Hindlimb muscle (tissue), 1 donor: ENCODE data around the gene ANXA7. TPM values are rescaled to one million over a fixed set of nuclear protein-coding genes. Genes with fewer than 3 reads are reported as not detected.
A peak's percentile ranks its signal among the peaks of the same experiment; 100 is the strongest.

ENCODE experiments used
- DNase-seq: peaks from one replicate; pipeline ENCODE4 v3.0.0-alpha.2; 2013
- polyA plus RNA-seq: library from polyadenylated mRNA; unstranded; fragments of 120-200 nt; gene quantifications from one replicate; pipeline ENCODE4 v1.2.1, GENCODE V29; 2013; ENCODE audit not compliant: insufficient read length

The ANXA7 gene
- 59.1 TPM for polyA plus RNA-seq

DNA sequence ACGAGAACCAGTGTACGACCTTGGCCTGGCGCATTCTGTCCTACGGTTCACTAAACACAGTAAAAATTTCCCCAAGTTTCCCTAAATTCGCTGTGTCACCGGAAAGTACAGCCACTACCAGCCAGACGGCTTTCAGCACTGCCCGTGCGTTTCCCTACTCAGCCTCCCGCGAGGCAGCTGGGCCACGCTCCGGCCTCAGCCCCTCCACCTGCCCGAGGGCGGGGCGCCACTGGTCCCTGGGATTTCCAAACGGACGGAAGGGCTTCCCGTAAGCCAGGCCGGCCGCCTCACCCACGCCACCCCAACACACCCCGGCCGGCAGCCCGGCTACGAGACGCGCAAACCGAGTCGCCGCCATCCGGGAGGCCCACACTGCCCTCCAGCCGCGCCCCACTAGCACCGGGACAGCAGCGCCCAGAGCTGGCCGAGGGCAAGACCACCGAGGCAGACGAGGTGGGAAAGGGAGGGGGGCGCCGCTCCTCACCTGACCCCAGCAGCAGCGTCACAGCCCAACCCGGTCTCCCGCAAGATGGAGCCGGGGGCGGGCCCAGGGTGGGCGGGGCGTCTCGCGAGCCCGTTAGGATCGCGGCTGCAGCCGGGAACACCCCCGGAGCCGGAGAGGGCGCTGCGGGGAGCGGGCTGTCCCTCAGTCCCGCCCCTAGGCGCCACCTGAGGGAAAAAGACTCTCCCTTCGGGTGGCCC is at the start of gene ANXA7:
ANXA7 (minus strand) TSS at position 531 of the 702 bp plus-strand sequence. CDS start 13,202 bp downstream, outside the sequence.
- DNase-seq = peak; percentile 92

DNA sequence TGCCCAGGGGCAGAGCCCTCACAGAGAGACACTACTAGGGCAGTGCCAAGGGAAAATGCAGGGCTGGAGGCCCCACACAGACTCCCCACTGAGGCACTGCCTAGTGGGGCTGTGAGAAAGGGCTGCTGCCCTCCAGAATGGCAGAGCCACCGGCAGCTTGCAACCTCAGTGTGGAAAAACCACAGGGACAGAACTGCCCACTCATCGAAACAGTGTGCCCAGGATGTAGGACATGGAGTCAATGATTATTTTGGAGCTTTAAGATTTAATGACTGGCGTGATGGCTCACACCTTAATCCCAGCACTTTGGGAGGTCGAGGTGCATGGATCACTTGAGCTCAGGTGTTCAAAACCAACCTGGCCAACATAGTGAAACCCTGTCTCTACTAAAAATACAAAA is 47.0 kb upstream of the ANXA7 start:
- DNase-seq = no peak

DNA sequence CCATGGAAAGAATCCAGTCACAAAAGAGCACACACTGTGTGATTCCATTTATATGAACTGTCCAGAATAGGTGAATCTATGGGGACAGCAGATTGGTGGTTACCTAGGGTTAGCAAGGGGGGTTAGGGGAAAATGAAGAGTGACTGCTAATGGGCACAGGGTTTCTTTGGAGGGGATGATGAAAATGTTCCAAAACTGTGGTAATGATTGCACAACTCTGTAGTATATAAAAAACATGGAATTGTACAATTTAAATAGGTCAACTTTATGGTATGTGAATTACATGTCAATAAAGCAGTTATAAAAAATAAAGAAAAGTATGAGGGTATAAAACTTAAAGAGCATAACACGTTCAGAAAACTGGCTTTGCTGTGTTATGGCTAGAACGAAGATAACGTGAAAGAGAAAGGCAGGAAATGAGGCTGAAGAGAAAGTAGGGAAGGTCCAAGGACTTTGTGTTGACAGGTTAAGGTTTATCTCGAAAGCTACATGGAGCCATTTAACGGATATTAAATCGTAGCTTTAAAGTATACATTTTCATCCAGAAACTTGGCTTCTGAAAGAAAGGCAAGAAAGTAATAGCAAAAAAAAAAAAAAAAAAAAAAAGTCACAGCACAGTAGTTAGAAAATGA is 45.9 kb upstream of the ANXA7 start:
- DNase-seq = no peak

DNA sequence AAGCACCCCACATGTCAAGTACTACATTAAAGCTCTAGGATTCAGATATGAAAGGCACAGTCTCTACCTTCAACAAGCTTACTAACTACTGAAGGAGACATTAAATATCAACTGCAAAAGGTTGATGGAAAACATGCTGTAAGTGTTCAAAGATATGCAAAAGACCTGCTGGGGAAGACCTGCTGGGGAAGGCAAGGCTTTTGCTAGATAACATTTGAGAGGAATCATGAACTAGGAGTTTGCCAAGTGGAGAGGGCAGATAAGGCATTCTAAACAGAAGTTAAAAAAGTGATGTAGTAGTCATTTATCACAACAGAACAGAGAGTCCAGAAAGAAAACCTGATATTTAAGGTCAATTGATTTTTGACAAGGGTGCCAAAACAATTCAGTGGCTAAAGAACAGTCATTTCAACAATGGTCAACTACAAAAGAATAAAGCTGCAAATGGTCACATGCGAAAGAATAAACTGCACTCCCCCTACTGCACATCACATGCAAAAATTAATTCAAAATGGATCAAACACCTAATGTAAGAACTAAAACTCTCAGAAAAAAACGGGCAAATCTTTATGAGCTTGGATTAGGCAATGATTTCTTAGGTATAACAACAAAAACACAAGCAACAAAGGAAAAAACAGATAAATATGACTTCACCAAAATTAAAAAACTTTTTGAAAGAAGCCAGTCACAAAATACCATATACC is 42.5 kb upstream of the ANXA7 start:
- no peak for DNase-seq

DNA sequence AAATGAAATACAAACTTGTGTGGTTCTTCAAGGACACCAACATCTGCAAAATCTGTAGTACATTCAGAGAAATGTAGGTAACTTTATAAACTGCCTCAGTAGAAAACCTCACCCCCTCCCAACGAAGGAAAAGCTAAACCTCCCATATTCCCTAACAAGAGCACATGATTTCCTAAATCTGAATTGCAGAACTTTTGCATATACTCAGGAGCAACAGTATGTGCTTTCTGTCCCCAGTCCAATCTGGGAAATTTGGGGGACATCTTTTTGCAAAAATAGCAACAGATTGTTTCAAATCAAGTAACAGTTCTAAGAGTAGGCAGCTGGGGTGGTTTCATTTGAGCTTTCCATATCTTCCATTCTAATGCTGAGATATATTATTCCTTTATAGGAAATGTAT is 35.3 kb upstream of the ANXA7 start:
- no peak for DNase-seq

DNA sequence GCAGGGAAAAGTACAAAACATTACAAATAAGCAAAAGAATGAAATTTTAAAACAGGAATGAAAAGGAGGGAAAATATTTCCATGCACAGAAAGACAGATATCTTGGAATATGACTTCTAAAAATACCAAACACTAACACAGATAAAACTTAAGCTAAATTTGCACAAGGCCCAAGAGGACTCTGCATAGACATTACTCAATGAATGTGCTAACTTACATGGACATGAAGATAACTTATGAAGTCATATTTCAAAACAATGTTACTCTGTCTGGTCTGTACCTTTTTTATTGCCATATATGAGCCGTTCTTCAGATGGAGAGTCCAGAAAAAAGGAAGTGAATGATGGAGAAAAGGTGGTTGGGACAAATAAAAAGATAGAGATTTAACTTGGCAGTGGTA is 34.5 kb upstream of the ANXA7 start:
- no peak for DNase-seq

DNA sequence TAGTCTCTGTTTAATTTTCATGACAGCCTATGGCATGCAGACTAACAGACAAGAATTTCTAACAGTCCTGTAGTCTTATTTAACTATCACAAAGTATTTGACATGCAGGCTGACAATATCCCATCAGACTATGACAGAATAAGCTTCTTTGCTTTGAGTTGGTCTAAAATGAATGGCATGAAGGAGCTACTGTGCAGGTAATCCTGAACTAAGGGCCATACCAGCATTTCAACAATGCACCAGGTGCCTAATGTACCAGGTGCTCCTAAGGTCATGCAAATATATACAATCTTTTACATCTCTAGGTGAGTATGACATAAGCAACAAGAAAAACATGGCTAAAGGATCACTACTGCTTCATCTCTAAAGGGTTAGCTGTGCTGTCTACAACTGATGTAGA is 33.1 kb upstream of the ANXA7 start:
- DNase-seq = no peak

DNA sequence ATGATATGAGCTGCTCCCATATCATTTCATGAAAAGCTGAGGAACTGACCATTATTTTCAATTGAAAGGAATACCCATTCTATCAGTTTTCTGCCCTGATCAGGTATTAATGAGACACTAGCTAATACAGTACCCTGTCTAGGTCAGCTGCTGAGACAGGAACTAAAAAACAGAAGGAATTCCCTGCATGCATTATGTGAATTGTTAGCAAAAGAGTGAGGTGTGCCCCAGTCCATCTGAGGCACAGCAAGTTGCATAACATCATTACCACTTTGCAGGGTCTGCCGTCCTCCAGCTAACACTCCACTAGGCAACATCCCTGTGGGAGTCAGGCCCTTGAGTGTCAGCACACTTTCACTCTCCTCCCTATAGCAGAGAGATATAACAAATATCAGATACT is 30.6 kb upstream of the ANXA7 start:
- no peak for DNase-seq

DNA sequence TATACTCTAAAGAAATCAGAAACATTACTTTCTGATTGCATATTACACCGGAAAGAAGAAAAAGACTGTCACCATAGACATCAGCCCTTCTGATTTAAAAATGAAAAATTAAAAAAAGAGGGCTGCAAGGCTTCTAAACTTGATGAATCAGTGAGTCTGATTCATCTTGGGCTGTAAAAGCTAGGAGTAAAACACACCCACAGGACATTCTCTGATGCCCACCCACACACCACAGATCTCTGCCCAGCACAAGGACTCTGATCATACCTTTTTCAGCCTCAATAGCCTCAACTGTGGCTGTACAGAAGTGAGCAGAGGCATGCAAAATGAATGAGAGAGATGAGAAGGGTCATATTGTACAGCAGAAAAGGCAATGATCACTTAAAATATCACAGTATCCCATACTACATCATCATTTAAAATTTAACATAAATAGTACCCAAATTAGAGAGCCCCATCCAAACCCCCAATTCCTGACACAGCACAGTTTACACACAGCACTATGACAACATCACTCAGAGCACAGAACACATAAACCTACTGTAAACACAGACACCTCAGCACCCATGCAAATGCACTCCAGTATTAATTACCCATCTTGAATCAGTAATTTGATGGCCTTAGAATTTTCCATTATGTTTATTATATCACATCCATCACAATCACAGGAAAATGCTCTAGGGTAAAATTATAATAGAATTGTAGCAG is 25.9 kb upstream of the ANXA7 start:
- no peak for DNase-seq

DNA sequence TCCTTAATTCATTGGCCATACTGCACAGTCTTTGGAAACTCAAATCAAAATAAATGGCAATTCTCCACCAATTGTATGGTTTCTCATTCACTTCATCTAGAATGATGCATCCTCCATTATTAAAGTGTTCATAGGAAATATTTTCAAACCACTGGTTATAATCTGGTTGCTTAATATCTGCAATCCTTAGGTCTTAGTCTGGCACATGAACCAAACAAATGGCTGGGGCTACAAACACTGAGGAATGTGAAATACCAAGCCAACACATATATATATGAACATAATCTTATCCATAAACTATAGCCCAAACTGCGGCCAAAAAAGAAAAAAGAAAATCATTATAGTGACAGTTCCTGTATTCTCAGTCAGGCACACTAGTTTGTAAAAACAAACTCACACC is 25.2 kb upstream of the ANXA7 start:
- no peak for DNase-seq

DNA sequence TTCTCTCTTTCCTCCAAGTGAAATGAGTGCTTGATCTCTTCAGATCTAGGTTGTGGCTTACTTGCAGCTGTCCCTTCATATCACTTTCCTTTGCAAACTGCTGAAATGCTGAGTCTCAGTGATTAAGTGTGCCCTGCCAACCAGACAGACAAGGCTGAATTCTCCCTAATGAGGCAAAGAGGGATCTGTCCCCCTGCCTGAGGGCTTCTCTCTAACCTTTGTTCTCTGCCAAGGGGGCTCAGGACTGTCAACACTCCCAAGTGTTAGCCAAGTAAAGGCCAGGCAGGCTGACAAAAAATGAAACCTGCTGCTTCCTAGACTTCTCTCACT is 19.6 kb upstream of the ANXA7 start, which contains the start of gene MSS51:
MSS51 (minus strand) TSS at position 24 of the 330 bp plus-strand sequence. CDS start 5,277 bp downstream, outside the sequence.
- no peak for DNase-seq

DNA sequence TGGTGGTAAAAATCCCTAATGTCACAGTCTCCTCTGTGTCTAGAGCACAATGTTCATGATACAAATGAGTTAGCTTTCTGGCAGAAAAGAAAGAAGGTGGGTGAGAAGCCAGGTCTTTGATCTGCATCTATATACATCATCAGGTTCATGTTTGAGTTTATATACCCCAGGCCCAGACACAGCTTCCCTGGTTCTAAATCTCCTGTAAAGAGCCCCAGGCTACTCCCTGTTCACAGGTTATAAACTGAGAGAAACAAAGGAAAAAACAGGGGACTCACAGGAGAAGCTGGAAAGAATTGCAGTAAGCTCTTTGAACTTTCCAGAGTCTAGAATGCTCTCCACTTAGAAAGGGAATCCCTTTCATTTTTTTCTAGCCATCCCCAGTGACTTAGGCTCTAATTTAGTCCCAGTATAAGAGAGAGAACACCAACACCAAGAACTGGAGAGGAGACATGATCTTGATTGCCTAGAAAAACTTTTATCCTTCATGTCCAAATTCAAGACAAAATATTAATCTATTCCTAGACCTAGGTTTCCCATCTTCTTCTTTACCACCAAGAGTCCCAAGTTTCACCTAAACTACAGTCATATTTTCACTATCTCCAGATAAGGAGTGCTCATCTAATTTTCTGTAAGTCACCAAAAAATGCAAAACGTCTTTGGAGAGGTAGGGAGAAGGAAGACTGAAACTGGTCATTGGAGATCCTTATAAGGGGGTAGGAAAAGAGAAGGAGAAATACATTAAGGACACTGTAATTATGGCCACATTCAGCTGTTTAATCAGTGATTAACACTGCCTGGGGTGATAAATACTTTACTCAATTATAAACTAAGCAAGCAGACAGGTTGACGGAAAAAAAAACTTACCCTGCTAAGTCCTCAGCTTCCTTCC is 19.0 kb upstream of the ANXA7 start:
- DNase-seq = no peak

DNA sequence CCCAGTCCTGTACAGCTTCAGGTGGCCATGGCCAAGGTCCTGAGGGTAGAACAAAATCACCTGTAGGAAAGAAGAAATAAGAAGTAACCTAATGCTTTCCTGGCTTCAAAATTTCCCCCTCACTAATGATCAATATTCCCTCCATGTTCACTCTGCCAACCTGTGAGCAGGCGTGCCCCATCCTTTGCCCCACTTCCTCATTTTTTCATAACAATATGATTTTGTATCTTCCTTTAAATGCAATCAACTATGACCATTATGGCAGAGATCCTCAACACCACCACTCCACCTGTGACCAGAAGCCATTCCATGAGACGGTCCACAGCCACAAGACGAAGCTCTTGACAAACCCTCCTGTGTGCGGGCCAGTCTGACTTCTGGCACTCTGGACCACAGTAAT is 12.5 kb upstream of the ANXA7 start:
- DNase-seq = no peak

DNA sequence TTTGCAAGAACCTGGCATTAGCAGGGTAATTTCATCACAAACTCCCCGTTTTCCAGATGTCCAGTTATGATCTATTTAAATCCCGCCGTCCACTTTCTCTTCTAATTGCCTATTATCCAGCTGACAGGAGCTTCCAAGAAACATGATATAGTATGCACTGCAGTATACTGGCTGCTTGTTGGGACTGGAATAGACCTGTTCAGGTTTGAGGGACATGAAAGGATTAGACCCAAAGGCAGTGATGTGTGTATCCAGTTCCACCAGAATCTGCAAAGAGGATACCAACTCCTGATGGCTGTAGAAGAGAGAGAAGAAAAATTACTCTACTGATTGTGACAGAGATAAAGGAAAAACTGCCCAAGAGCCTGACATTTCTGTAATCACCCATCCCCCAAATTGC is 10.6 kb upstream of the ANXA7 start:
- no peak for DNase-seq

DNA sequence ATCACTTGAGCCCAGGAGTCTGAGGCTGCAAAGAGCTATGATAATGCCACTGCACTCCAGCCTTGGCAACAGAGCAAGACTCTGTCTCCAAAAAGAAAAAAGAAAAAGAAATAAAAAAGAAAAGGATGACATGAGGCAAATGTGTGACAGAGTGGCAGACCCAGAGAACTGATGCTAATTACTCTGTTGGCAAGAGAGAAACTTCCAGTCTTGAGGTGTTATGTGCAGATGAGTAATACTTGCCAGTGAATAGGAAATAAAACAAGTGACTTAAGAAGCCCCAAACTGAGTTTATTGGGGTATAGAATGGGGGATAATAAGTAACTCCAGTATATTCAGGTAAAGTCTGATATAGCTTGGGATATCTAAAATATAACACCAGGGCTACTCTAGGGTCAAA is 9.5 kb upstream of the ANXA7 start:
- no peak for DNase-seq

DNA sequence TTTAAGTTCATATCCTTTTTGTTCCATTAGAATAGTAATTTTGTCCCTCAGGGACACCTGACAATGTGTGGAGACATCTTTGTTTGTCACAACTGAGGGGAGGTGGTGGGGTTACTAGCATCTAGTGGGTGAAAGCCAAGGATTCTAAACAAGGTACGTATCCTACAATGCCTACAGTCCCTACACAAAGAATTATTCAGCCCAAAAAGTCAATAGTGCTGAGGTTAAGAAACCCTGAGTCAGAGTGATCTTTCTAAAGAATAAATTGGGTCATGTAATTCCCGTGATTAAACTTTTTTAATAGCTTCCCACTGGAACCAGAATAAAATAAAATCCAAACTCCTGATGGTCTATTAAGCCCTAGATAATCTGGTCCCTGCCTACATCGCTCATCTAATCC is 2.7 kb upstream of the ANXA7 start:
- no peak for DNase-seq

DNA sequence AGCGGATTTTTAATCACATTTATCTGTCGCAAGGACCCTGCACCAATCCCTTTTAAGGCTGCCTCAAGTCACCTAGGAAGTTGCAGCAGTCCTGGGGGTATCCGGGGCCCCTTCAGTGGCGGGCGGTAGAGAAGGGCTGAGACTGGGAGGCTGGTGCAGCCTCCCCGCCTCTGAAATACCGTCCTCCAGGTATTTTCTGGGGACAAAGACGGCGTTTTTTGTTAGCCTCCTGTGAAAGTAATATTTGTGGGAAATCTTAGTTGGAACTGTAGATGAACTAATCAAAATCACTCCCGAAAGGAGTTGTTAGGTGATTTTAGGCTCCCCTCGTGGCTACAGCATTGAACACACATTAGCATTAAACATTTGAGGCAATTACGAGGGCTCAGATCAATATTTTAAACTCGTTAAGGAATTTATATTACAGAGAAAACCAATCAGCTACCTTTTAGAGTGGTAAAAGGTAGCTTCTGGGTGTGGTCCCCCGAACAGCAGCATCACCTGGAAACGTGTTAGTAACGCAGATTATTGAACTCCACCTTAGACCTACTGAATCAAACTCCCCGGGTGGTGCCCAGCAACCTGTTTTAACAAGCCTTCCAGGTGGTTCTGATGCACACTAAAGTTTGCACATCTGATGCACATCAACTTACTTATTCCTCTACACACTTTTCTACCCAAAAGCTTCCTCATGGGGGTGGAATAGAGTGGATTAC is 530 bp upstream of the ANXA7 start:
- DNase-seq = no peak

DNA sequence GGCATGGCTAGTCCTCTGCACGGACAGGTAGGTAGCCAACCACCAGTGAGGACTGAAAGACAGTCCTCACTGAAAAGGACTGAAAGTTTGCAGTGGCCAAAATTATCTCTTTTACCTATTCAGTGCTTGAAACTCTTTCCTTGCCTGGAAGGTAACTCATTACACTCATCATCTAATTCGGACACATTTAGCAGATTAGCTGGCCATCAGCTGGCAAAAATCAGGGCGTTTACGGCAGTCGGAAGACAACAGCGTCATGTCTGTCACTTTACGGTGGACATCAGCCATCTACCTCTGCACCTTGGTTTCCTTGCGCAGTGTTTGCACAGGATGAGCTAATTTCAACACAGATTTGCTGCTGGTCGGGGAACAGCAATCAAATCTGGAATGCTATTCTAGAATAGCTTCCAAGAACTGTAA is 740 bp downstream of the ANXA7 start:
- no peak for DNase-seq

DNA sequence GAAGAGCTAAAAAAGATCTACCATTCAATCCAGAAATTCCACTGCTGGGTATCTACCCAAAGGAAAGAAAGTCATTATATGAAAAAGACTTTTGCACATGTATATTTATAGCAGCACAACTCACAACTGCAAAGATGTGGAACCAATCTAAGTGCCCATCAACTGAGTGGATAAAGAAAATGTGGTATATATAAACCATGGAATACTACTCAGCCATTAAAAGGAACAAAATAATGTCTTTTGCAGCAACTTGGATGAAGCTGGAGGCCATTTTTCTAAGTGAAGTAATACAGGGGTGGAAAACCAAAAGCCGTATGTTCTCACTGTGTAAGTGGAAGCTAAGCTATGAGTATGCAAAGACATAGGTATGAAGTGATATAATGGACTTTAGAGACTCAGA is 3.0 kb downstream of the ANXA7 start:
- DNase-seq = no peak

DNA sequence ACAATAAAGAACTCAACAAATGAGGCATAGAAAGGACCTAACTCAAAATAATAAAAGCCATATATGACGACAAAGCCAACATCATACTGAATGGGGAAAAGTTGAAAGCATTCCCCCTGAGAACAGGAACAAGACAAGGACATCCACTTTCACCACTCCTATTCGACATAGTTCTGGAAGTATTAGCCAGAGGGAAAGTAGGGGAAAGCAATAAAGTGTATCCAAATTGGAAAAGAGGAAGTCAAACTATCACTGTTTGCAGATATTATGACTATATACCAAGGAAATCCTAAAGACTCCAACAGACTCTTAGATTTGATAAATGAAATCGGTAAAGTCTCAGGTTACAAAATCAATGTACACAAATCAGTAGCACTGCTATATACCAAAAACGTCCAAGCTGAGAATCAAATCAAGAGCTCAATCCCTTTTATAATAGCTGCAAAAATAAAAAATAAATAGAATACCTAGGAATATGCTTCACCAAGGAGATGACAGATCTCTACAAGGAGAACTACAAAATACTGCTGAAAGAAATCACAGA is 4.8 kb downstream of the ANXA7 start:
- no peak for DNase-seq

DNA sequence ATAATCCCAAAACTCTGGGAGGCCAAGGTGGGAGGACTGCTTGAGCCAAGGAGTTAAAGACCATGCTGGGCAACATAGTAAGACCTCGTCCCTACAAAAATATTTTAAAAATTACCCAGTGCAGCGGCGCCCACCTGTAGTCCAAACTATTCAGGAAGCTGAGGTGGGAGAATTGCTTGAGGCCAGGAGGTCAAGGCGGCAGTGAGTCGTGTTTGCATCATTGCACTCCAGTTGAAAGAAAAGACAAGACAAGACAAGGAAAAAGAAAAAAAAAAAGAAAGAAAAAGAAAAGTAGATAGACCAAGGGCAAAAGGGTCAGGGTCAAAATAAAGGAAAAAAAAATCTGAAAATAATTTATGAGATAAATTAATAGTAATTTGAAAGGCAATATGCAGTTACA is 5.8 kb downstream of the ANXA7 start:
- no peak for DNase-seq
